ENCODE measurements around the gene ZDHHC21.
A peak's percentile ranks its signal among the peaks of the same experiment; 100 is the strongest.
"Not testable (repeated sequence)": the region's sequence is repeated elsewhere in the genome, so short reads cannot be mapped to it uniquely, and the experiment has no call there.

The ZDHHC21 gene

DNA sequence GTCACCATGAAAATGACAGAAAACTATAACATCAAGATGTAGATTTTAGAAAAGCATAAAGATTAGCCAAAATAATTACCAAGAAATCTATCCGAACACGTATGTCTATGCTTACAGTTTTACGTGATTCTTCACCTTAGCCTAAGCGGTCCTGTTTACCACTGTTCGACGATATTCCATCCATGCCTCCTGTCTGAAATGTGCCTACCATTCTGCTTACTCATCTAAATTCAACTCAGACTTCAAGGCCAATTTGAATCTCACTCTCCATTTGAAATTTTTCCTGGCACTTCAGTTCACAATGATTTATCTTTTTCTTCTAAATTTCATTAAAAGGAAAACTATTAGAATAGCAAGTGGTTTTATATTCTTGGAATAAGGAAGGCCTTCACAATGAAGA is 15.4 kb downstream of the ZDHHC21 start:
- H3K4me3 ChIP-seq (ENCODE audit: low read depth, low read length), result no peak overlapping the region
- TF ChIP-seq, protein P1, sequence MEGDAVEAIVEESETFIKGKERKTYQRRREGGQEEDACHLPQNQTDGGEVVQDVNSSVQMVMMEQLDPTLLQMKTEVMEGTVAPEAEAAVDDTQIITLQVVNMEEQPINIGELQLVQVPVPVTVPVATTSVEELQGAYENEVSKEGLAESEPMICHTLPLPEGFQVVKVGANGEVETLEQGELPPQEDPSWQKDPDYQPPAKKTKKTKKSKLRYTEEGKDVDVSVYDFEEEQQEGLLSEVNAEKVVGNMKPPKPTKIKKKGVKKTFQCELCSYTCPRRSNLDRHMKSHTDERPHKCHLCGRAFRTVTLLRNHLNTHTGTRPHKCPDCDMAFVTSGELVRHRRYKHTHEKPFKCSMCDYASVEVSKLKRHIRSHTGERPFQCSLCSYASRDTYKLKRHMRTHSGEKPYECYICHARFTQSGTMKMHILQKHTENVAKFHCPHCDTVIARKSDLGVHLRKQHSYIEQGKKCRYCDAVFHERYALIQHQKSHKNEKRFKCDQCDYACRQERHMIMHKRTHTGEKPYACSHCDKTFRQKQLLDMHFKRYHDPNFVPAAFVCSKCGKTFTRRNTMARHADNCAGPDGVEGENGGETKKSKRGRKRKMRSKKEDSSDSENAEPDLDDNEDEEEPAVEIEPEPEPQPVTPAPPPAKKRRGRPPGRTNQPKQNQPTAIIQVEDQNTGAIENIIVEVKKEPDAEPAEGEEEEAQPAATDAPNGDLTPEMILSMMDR (IDR thresholded peaks at IDR 0.05; ENCODE audit: low read depth, low read length), result no peak

DNA sequence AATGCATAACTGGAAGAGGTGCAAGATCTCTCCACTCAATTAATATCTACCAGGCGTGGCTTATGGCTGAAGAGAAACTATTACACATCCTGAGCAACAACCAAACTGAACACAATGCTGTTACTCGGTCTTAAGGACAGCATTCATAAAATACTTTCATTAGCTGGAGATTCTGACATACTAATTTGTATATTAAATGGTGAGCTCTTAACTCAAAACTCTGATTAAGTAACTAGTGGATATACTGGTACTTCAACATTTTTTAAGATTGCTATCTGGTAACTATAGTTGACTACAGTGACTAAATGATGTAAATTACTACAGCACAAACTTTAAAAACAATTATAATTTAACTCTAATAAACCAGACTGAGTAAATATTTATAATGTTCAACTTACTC is 15.8 kb downstream of the ZDHHC21 start:
- H3K4me3 ChIP-seq (ENCODE audit: low read depth, low read length), result no peak overlapping the region
- TF ChIP-seq, protein P1 (IDR thresholded peaks at IDR 0.05; ENCODE audit: low read depth, low read length), result no peak

DNA sequence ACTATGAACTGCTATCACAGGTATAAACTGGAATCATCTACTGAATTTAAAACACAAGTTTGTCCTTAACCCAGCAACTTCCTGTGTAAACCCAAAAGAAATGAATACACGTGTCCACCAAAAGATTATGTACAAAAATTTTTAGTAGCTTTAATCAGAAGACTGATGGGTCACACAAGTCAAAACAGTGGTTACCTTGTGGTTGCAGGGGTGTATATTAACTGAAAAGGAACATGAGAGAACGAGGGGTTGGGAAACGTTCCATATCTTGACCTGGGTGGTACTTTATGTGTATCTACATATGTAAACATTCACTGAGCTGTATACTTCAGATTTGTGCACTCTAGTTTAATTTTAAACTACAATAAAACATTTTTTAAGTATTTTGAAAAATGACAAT is 18.6 kb downstream of the ZDHHC21 start:
- TF ChIP-seq, protein P1 (IDR thresholded peaks at IDR 0.05; ENCODE audit: low read depth, low read length), result no peak
- H3K4me3 ChIP-seq (ENCODE audit: low read depth, low read length), result no peak overlapping the region

DNA sequence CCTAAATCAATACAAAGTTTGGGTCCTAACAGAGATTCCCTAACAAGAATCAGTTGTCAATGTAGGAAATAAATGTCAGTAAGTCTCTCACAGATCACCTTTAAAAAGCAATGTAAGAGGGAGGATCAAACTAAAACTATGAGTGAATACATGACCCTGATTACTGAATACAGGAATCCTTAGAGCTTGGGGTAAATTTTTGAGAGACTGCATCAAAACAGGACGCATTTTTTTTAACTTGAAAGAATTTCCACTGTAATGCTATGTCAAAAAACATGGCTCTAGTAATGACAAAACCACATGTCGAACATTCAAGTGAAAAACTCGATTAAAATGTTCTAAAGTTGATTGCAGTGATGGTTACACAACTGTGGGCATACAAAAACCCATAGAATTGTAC is 21.9 kb downstream of the ZDHHC21 start:
- H3K4me3 ChIP-seq (ENCODE audit: low read depth, low read length), result no peak overlapping the region
- TF ChIP-seq, protein P1 (IDR thresholded peaks at IDR 0.05; ENCODE audit: low read depth, low read length), result no peak

DNA sequence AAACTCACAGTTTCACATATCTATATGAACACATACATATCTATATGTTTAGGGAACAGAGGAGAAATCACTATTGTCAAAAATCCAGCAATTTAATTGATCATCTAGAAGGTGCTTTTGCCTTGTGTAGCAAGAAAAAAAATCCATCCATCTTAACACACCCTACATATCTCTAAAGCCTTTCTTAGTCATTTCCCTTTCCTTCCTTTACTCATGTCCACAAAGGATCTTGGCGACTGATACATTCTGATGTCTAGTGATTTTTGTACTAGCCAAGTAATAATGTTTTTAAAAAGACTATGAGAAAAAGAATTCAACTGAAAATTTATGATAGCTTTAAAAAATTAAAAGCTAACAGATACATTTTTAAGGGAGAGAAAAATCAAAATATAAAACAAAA is 22.5 kb downstream of the ZDHHC21 start:
- TF ChIP-seq, protein P1 (IDR thresholded peaks at IDR 0.05; ENCODE audit: low read depth, low read length), result no peak
- H3K4me3 ChIP-seq (ENCODE audit: low read depth, low read length), result no peak overlapping the region

DNA sequence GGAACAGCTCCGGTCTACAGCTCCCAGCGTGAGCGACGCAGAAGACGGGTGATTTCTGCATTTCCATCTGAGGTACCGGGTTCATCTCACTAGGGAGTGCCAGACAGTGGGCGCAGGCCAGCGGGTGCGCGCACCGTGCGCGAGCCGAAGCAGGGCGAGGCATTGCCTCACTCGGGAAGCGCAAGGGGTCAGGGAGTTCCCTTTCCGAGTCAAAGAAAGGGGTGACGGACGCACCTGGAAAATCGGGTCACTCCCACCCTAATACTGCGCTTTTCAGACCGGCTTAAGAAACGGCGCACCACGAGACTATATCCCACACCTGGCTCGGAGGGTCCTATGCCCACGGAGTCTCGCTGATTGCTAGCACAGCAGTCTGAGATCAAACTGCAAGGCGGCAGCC is 29.2 kb downstream of the ZDHHC21 start:
- H3K4me3 ChIP-seq (ENCODE audit: low read depth, low read length), result not testable (repeated sequence)

DNA sequence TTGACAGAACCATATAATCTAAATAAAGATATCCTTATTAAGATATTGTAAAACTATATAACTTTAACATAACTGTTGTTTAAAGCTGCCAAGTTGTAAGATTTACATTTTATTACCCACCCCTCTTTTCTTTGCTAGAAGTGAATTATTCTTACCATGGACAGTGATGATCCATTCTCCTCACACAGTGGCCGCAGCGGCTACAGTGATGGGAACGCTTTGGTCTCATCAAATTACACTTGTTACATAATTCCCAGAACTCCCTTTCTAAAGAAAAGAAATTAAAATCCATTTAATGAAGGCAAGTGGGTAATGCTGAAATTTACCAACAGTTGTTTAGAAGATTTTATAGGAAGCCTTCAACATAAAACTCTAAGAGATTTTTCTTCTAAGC is 31.2 kb downstream of the ZDHHC21 start:
- TF ChIP-seq, protein P1 (IDR thresholded peaks at IDR 0.05; ENCODE audit: low read depth, low read length), result no peak

DNA sequence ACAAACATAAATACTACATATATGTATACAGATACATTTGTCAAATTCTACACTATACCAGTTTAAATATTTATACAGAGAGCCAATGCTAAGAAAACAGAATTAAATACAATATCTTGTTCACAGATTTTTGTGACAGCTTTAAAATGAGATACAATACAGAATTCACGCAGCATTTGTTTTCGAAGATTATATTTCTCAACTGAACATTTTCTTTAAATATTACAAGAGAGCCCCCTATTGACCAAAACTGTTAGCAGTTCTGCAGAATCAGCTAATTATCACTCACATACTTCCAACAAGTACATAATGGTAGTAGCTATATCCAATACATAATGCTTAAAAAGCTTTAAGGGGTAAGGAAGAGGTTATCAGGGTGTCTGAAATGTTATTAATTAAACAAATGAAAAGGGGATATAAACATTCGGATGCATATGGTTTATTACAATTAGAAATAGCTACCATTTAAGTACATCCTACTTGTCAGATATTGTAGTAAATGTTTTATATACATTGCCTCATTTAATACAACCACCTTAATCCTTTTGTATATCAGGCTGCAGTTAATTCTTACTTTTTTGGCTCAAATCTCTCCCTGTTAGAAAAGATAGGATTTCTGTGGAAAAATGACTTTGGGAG is 31.7 kb downstream of the ZDHHC21 start:
- no peak overlapping the region for H3K4me3 ChIP-seq (ENCODE audit: low read depth, low read length)
- TF ChIP-seq, protein P1 (IDR thresholded peaks at IDR 0.05; ENCODE audit: low read depth, low read length), result peak; percentile 39; the same call in 1 of the 2 replicates

More for the DNA sequence above, 31.2 kb downstream of the ZDHHC21 start:
- H3K4me3 ChIP-seq (ENCODE audit: low read depth, low read length), result no peak overlapping the region
